ENCODE data around the gene PIN1. TPM values are rescaled to one million over a fixed set of nuclear protein-coding genes. Genes with fewer than 3 reads are reported as not detected.

PIN1 gene
- total and polyA plus RNA-seq, 2 of the 8 experiments (the other 6 are each of a cell fraction or from before 2014, with no cell fraction given): 78.3 to 90.8 TPM

DNA sequence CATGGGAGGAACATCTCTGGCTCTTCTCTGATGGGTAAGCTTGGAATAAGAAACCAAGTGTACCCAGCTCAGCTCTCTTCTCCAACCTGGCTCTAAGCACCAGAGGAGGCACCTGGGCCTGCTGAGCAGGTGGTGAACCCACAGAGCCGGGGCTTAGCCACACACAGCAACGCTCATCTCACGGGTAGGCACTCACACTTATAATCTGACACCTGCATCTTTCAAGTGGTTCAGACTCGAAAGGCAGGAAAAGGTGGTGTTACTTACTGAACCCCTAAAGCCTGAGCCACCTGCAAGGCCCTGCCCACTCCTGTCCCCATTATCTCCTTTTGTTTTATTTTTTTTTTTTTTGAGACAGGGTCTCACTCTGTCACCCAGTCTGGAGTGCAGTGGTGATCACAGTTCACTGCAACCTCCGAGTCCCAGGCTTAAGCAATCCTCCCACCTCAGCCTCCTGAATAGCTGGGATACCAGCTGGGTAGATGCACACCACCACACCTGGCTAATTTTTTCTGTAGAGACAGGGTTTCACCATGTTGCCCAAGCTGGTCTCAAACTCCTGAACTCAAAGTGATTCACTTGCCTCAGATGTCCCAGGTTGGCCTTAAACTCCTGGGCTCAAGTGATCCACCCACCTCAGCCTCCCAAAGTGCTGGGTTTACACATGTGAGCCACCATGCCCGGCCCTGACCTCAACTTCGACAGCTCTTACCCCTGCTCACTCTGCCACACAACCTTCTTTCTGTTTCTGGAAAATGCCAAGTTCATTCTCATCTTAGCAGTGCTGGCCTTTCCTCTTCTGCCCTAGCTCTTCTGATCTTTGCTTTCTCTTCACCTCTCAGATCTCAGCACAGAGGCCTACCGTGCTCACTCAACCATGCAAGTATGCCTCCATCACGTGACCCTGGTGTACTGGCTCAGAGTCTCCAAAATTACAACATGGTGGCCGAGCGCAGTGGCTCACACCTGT, 26.0 kb upstream of the PIN1 start (continued):
- TF ChIP-seq, protein P1, sequence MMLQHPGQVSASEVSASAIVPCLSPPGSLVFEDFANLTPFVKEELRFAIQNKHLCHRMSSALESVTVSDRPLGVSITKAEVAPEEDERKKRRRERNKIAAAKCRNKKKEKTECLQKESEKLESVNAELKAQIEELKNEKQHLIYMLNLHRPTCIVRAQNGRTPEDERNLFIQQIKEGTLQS (IDR thresholded peaks at IDR 0.05; ENCODE audit: insufficient read depth, low read depth, low read length): no peak
- TF ChIP-seq HDAC6 (IDR thresholded peaks at IDR 0.05; ENCODE audit: low read depth, low read length): no peak
- no peak for TF ChIP-seq NANOG (IDR thresholded peaks at IDR 0.05; ENCODE audit: insufficient read depth, low read depth, low read length, poor library complexity, severe bottlenecking)
- no peak for TF ChIP-seq YY1 (IDR thresholded peaks at IDR 0.05; ENCODE audit: low read depth, low read length)
- no peak for TF ChIP-seq CEBPB (IDR thresholded peaks at IDR 0.05; ENCODE audit: low read depth, low read length)
- no peak for TF ChIP-seq RNF2 (IDR thresholded peaks at IDR 0.05; ENCODE audit: borderline replicate concordance, low read depth, low read length, missing control alignments, poor library complexity, severe bottlenecking)
- TF ChIP-seq SRF (IDR thresholded peaks at IDR 0.05; ENCODE audit: low read depth, low read length): no peak
